ENCODE results near the gene CAMK2D. TPM values are rescaled to one million over a fixed set of nuclear protein-coding genes. Genes with fewer than 3 reads are reported as not detected.

CAMK2D gene
- total RNA-seq, 2 experiments from 2014 or later: 29.9 to 32.9 TPM

DNA sequence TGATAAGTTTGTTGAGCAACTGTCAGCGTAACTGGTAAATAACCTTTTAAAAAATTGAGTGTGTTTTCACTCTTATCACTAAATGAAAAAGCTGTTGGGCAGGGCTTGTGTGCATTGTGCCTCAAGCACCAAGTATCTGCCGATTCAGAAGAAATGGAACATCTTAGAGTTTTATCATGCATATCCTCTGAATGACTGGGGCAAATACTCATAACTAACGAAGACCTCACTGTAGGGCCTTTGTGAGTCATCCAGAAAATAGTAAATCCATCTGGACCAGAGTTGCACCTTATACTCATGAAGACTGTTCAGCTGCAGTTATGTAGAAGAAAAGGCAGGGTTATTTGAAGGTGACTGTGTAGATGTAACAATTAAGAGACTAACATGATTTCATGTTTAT, 222.1 kb downstream of the CAMK2D start:
- Mint-ChIP-seq H3K4me3 (no peak overlapping the region), H3K27ac (no peak overlapping the region), H3K4me1 (ENCODE audit: low read depth) (no peaks in the 10 kb centered on the region), H3K9me3 (no peaks in the 10 kb centered on the region), H3K27me3 (no peaks in the 10 kb centered on the region), H3K36me3 (ENCODE audit: low read depth) (peaks cover 34% of the 10 kb centered on the region)
- Histone ChIP-seq H3K4me1 (ENCODE audit: insufficient read depth, low read length) (no peaks in the 10 kb centered on the region), H3K4me3 (ENCODE audit: low read length) (no peak overlapping the region), H3K9me3 (ENCODE audit: control insufficient read depth in 1 of 2, insufficient read depth in 1 of 2, low read length in 2 of 2) (no peaks in the 10 kb centered on the region), H3K36me3 (ENCODE audit: insufficient read depth, low read length) (peaks cover 8% of the 10 kb centered on the region), H3K27me3 (ENCODE audit: control insufficient read depth in 1 of 2, insufficient read depth in 2 of 2, low read length in 2 of 2) (no peaks in the 10 kb centered on the region), H3K27ac (ENCODE audit: low read depth in 1 of 2, low read length in 2 of 2) (no peak overlapping the region)
- ChIA-PET POLR2A (no interaction called here), CTCF (no interaction called here)
- ATAC-seq (ENCODE audit: poor library complexity) (no peak), DNase-seq (no peak)
- intact Hi-C loops (cut with DNase I, micrococcal nuclease): no loop called here
- TF ChIP-seq, protein P1, sequence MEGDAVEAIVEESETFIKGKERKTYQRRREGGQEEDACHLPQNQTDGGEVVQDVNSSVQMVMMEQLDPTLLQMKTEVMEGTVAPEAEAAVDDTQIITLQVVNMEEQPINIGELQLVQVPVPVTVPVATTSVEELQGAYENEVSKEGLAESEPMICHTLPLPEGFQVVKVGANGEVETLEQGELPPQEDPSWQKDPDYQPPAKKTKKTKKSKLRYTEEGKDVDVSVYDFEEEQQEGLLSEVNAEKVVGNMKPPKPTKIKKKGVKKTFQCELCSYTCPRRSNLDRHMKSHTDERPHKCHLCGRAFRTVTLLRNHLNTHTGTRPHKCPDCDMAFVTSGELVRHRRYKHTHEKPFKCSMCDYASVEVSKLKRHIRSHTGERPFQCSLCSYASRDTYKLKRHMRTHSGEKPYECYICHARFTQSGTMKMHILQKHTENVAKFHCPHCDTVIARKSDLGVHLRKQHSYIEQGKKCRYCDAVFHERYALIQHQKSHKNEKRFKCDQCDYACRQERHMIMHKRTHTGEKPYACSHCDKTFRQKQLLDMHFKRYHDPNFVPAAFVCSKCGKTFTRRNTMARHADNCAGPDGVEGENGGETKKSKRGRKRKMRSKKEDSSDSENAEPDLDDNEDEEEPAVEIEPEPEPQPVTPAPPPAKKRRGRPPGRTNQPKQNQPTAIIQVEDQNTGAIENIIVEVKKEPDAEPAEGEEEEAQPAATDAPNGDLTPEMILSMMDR (IDR thresholded peaks at IDR 0.05): no peak

DNA sequence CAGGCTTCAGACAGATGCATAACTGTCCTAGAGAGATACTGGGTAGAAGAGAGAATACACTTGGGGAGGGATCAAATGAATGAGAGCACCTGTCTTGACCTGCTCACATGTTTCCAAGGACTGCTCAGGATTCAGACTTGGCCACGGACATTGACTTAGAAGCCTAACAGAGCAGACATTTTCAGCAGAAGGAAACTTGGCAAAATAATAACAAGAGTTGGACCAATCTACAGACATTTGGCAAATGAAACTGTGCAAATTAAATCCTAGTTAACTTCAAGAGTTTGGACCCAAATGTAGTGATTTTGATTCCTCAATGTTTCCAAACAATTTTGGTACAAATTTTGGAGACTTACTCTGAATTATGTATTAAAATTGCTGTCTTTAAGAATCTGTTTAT, 223.9 kb downstream of the CAMK2D start:
- no peak for ATAC-seq (ENCODE audit: poor library complexity)
- no peak for DNase-seq
- Mint-ChIP-seq H3K4me3 (no peak overlapping the region), H3K36me3 (ENCODE audit: low read depth) (peaks cover 42% of the 10 kb centered on the region), H3K27ac (no peak overlapping the region), H3K4me1 (ENCODE audit: low read depth) (no peaks in the 10 kb centered on the region), H3K27me3 (no peaks in the 10 kb centered on the region), H3K9me3 (no peaks in the 10 kb centered on the region)
- Histone ChIP-seq H3K27me3 (ENCODE audit: control insufficient read depth in 1 of 2, insufficient read depth in 2 of 2, low read length in 2 of 2) (no peaks in the 10 kb centered on the region), H3K4me1 (ENCODE audit: insufficient read depth, low read length) (no peaks in the 10 kb centered on the region), H3K9me3 (ENCODE audit: control insufficient read depth in 1 of 2, insufficient read depth in 1 of 2, low read length in 2 of 2) (no peaks in the 10 kb centered on the region), H3K27ac (ENCODE audit: low read depth in 1 of 2, low read length in 2 of 2) (no peak overlapping the region), H3K36me3 (ENCODE audit: insufficient read depth, low read length) (peaks cover 8% of the 10 kb centered on the region), H3K4me3 (ENCODE audit: low read length) (no peak overlapping the region)
- TF ChIP-seq, protein P1 (IDR thresholded peaks at IDR 0.05): no peak
- ChIA-PET CTCF (no interaction called here), POLR2A (interaction anchor here (0.8 kb wide), 1 partner anchor 182 kb away, joined by 3 read pairs; no protein-coding TSS in a partner anchor)
- intact Hi-C loops (cut with DNase I, micrococcal nuclease): no loop called here

DNA sequence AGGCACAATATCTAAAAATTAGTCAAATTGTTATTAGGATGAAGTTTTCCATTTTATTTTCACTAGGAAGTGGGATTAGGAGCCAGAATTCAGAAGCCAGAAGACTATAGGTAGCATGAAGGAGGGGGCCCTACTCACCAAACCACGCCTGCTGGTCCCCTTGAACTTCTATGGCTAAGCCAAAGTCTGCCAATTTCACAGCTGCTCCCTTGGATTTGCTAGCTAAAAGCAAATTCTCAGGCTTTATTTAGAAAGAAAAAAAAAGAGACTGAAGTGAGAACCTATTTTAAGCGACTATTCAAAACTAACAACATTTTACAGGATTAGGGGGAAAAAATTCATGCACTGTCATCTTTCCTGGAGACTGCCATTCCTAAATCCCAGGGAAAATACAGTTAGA, 224.3 kb downstream of the CAMK2D start:
- H3K4me3 Mint-ChIP-seq: no peak overlapping the region
- no peaks in the 10 kb centered on the region for H3K9me3 ChIP-seq (ENCODE audit: control insufficient read depth in 1 of 2, insufficient read depth in 1 of 2, low read length in 2 of 2)
- H3K27me3 ChIP-seq (ENCODE audit: control insufficient read depth in 1 of 2, insufficient read depth in 2 of 2, low read length in 2 of 2): no peaks in the 10 kb centered on the region
- TF ChIP-seq, protein P1 (IDR thresholded peaks at IDR 0.05): no peak
- ATAC-seq (ENCODE audit: poor library complexity) (no peak), DNase-seq (no peak)
- H3K9me3 Mint-ChIP-seq: no peaks in the 10 kb centered on the region
- ChIA-PET CTCF (no interaction called here), POLR2A (interaction anchor here (0.8 kb wide), 1 partner anchor 182 kb away, joined by 3 read pairs; no protein-coding TSS in a partner anchor)
- peaks cover 44% of the 10 kb centered on the region for H3K36me3 Mint-ChIP-seq (ENCODE audit: low read depth)
- H3K27ac Mint-ChIP-seq: no peak overlapping the region
- H3K4me1 Mint-ChIP-seq (ENCODE audit: low read depth): no peaks in the 10 kb centered on the region
- intact Hi-C loops (cut with DNase I, micrococcal nuclease): no loop called here
- no peak overlapping the region for H3K27ac ChIP-seq (ENCODE audit: low read depth in 1 of 2, low read length in 2 of 2)
- H3K27me3 Mint-ChIP-seq: no peaks in the 10 kb centered on the region
- H3K4me1 ChIP-seq (ENCODE audit: insufficient read depth, low read length): no peaks in the 10 kb centered on the region
- peaks cover 8% of the 10 kb centered on the region for H3K36me3 ChIP-seq (ENCODE audit: insufficient read depth, low read length)
- H3K4me3 ChIP-seq (ENCODE audit: low read length): no peak overlapping the region

All from CD4-positive, alpha-beta T cell (primary cell).